NCI-H69 (cell line): ENCODE data around the gene RFT1.
A peak's percentile ranks its signal among the peaks of the same experiment; 100 is the strongest.

Source experiments
- DNase-seq: peaks from one replicate; lab custom pipeline; 2025; lab: John Stamatoyannopoulos, UW

The RFT1 gene

GRCh38 chr3:53149006-53149690, 18.9 kb upstream of the RFT1 start:
- DNase-seq: no peak

- peak; percentile 85 for DNase-seq
Observed at GRCh38 chr3:53147903-53148400, 17.7 kb upstream of the RFT1 start.

- peak; percentile 23 for DNase-seq
Observed at GRCh38 chr3:53147151-53147902, 17.1 kb upstream of the RFT1 start.

GRCh38 chr3:53146319-53146891, 16.2 kb upstream of the RFT1 start:
- DNase-seq: peak; percentile 36

- peak; percentile 88 for DNase-seq
Observed at GRCh38 chr3:53145713-53146080, 15.5 kb upstream of the RFT1 start.

GRCh38 chr3:53144862-53145712, 14.9 kb upstream of the RFT1 start:
- DNase-seq: peak; percentile 89

- peak; percentile 17 for DNase-seq
Observed at GRCh38 chr3:53144446-53144845, 14.2 kb upstream of the RFT1 start.

- DNase-seq: no peak
Observed at GRCh38 chr3:53142986-53143385, 12.8 kb upstream of the RFT1 start.

- peak; percentile 11 for DNase-seq
Observed at GRCh38 chr3:53140847-53141845, 10.9 kb upstream of the RFT1 start.

GRCh38 chr3:53139906-53140846, 9.9 kb upstream of the RFT1 start:
- DNase-seq: no peak

GRCh38 chr3:53137835-53138446, 7.7 kb upstream of the RFT1 start:
- no peak for DNase-seq

- DNase-seq: no peak
Observed at GRCh38 chr3:53137221-53137620, 7.0 kb upstream of the RFT1 start.

GRCh38 chr3:53134631-53135232, 4.5 kb upstream of the RFT1 start:
- DNase-seq: peak; percentile 89

- DNase-seq: no peak
Observed at GRCh38 chr3:53132347-53132746, 2.1 kb upstream of the RFT1 start.

- no peak for DNase-seq
Observed at GRCh38 chr3:53131096-53131495, 861 bp upstream of the RFT1 start.

GRCh38 chr3:53129344-53129743, 891 bp downstream of the RFT1 start:
- no peak for DNase-seq

GRCh38 chr3:53126601-53127000, 3.6 kb downstream of the RFT1 start:
- no peak for DNase-seq

- no peak for DNase-seq
Observed at GRCh38 chr3:53123953-53124352, 6.3 kb downstream of the RFT1 start.

GRCh38 chr3:53123510-53123909, 6.7 kb downstream of the RFT1 start:
- no peak for DNase-seq
